Karpas-422 (cell line): ENCODE results near the gene EEF1AKMT4. TPM values are rescaled to one million over a fixed set of nuclear protein-coding genes. Genes with fewer than 3 reads are reported as not detected.

ENCODE experiments used
- DNase-seq: peaks from one replicate; pipeline ENCODE4 v3.0.0-alpha.2; 2015
- H2AFZ ChIP-seq: fragments of 200-600 bp; sonication (generic); 2 replicates; pipeline ENCODE4 v1.6.1; 2014; ENCODE audit warnings: antibody characterized with exemption, low read length, mixed read lengths
- H3K27ac ChIP-seq: fragments of 200-600 bp; sonication (generic); 2 replicates; pipeline ENCODE4 v1.5.1; 2014; ENCODE audit warnings: mild to moderate bottlenecking, low read length, moderate library complexity
- H3K27me3 ChIP-seq: fragments of 200-600 bp; sonication (generic); 2 replicates; pipeline ENCODE4 v1.6.1; 2014; ENCODE audit warnings: low read length, mixed read lengths
- H3K36me3 ChIP-seq: fragments of 200-600 bp; sonication (generic); 2 replicates; pipeline ENCODE4 v1.6.1; 2014; ENCODE audit warnings: low read length, mixed read lengths; ENCODE audit not compliant: insufficient read depth
- H3K4me1 ChIP-seq: fragments of 200-600 bp; sonication (generic); 2 replicates; pipeline ENCODE4 v1.6.1; 2014; ENCODE audit warnings: mild to moderate bottlenecking, low read length, mixed read lengths
- H3K4me2 ChIP-seq: fragments of 200-600 bp; sonication (generic); 2 replicates; pipeline ENCODE4 v1.6.1; 2014; ENCODE audit warnings: low read length, low read depth, mild to moderate bottlenecking; ENCODE audit not compliant: poor library complexity, severe bottlenecking
- H3K4me3 ChIP-seq: fragments of 200-600 bp; sonication (generic); 2 replicates; pipeline ENCODE4 v1.5.1; 2014; ENCODE audit warnings: mild to moderate bottlenecking, antibody characterized with exemption, low read length, mixed read lengths
- H3K79me2 ChIP-seq: fragments of 200-600 bp; sonication (generic); 2 replicates; pipeline ENCODE4 v1.6.1; 2014; ENCODE audit warnings: mild to moderate bottlenecking, low read length, mixed read lengths
- H3K9ac ChIP-seq: fragments of 200-600 bp; sonication (generic); 2 replicates; pipeline ENCODE4 v1.6.0; 2014; ENCODE audit warnings: low read length
- H3K9me2 ChIP-seq: fragments of 200-600 bp; sonication (generic), shearing (Covaris generic); replicated peaks from 2 replicates; pipeline ENCODE4 v1.6.0; 2014; ENCODE audit warnings: mild to moderate bottlenecking, low read length, moderate library complexity; ENCODE audit not compliant: insufficient read depth
- H3K9me3 ChIP-seq: fragments of 300-700, 200-600 bp; sonication (generic); 2 replicates; pipeline ENCODE4 v1.6.1; 2014; ENCODE audit warnings: low read length, mixed read lengths
- H4K20me1 ChIP-seq: fragments of 200-600 bp; sonication (generic); 2 replicates; pipeline ENCODE4 v1.6.1; 2014; ENCODE audit warnings: mild to moderate bottlenecking, antibody characterized with exemption, low read length, low read depth; ENCODE audit not compliant: insufficient read depth
- total RNA-seq: library from RNA; depleted of rRNA; stranded (reverse); fragments of >200 nt; shearing (Covaris generic); gene quantifications from 2 replicates; pipeline ENCODE4 v1.2.3, GENCODE V29; 2014; ENCODE audit warnings: low replicate concordance

EEF1AKMT4 gene
- total RNA-seq, 1 experiment from 2014 or later, result 30.3 TPM

GRCh38 chr3:184223946-184224345 is 25.5 kb upstream of the EEF1AKMT4 start:
- Histone ChIP-seq H3K4me3 (no peak overlapping the region), H3K27ac (no peak overlapping the region), H3K9ac (no peak overlapping the region), H3K4me1 (0 out of 2 replicates have a peak, but pooled peaks cover 3% of the 10 kb centered on the region), H4K20me1 (no peaks in the 10 kb centered on the region), H3K4me2 (no peak overlapping the region), H2AFZ (no peak overlapping the region), H3K79me2 (no peaks in the 10 kb centered on the region), H3K9me2 (no peaks in the 10 kb centered on the region), H3K36me3 (no peaks in the 10 kb centered on the region), H3K27me3 (no peaks in the 10 kb centered on the region), H3K9me3 (no peaks in the 10 kb centered on the region)
- DNase-seq, result no peak

GRCh38 chr3:184227481-184227935 is 22.0 kb upstream of the EEF1AKMT4 start:
- Histone ChIP-seq H3K4me1 (peaks cover 25% of the 10 kb centered on the region), H4K20me1 (peaks cover 5% of the 10 kb centered on the region; the same call in 1 of the 2 replicates), H3K79me2 (no peaks in the 10 kb centered on the region), H3K9ac (no peak overlapping the region), H3K9me3 (no peaks in the 10 kb centered on the region), H3K9me2 (no peaks in the 10 kb centered on the region), H3K36me3 (no peaks in the 10 kb centered on the region), H3K4me2 (no peak overlapping the region), H3K27ac (no peak overlapping the region), H3K27me3 (no peaks in the 10 kb centered on the region; the same call in 1 of the 2 replicates), H2AFZ (no peak overlapping the region), H3K4me3 (no peak overlapping the region)
- peak; percentile 87 for DNase-seq

GRCh38 chr3:184228376-184229137 is 20.9 kb upstream of the EEF1AKMT4 start:
- H3K4me2 ChIP-seq, result peak overlapping the region; percentile 90
- no peaks in the 10 kb centered on the region; the same call in 1 of the 2 replicates for H3K27me3 ChIP-seq
- no peak overlapping the region for H3K9ac ChIP-seq
- H3K9me2 ChIP-seq, result no peaks in the 10 kb centered on the region
- H3K4me1 ChIP-seq, result peaks cover 25% of the 10 kb centered on the region
- no peak overlapping the region for H3K4me3 ChIP-seq
- no peak overlapping the region for H3K27ac ChIP-seq
- H3K9me3 ChIP-seq, result no peaks in the 10 kb centered on the region
- H3K79me2 ChIP-seq, result no peaks in the 10 kb centered on the region
- no peak overlapping the region for H2AFZ ChIP-seq
- no peak for DNase-seq
- peaks cover 5% of the 10 kb centered on the region; the same call in 1 of the 2 replicates for H4K20me1 ChIP-seq
- H3K36me3 ChIP-seq, result no peaks in the 10 kb centered on the region

GRCh38 chr3:184229394-184230080 is 19.9 kb upstream of the EEF1AKMT4 start, which contains the start of gene VWA5B2:
Gene VWA5B2, plus strand, starts transcription at chr3:184229585. Its CDS starts 944 bp downstream, at chr3:184230529.
- peaks cover 5% of the 10 kb centered on the region; the same call in 1 of the 2 replicates for H4K20me1 ChIP-seq
- no peaks in the 10 kb centered on the region for H3K79me2 ChIP-seq
- peaks cover 25% of the 10 kb centered on the region for H3K4me1 ChIP-seq
- H3K9ac ChIP-seq, result peak within 1 kb of the TSS; percentile 69
- H3K27me3 ChIP-seq, result no peaks in the 10 kb centered on the region; the same call in 1 of the 2 replicates
- peak within 1 kb of the TSS; percentile 97 for H2AFZ ChIP-seq
- H3K4me2 ChIP-seq, result peak within 1 kb of the TSS; percentile 90
- no peaks in the 10 kb centered on the region for H3K36me3 ChIP-seq
- H3K4me3 ChIP-seq, result peak within 1 kb of the TSS; percentile 78
- H3K27ac ChIP-seq, result no peak within 1 kb of the TSS
- DNase-seq, result peak; percentile 94
- no peaks in the 10 kb centered on the region for H3K9me2 ChIP-seq
- no peaks in the 10 kb centered on the region for H3K9me3 ChIP-seq

GRCh38 chr3:184230081-184230602 is 19.3 kb upstream of the EEF1AKMT4 start:
- H3K4me3 ChIP-seq, result peak overlapping the region; percentile 78
- H2AFZ ChIP-seq, result peak overlapping the region; percentile 97
- H4K20me1 ChIP-seq, result peaks cover 5% of the 10 kb centered on the region; the same call in 1 of the 2 replicates
- no peaks in the 10 kb centered on the region for H3K79me2 ChIP-seq
- H3K4me1 ChIP-seq, result peaks cover 25% of the 10 kb centered on the region
- H3K27ac ChIP-seq, result no peak overlapping the region
- no peaks in the 10 kb centered on the region; the same call in 1 of the 2 replicates for H3K27me3 ChIP-seq
- H3K36me3 ChIP-seq, result no peaks in the 10 kb centered on the region
- H3K9me2 ChIP-seq, result no peaks in the 10 kb centered on the region
- peak overlapping the region; percentile 69 for H3K9ac ChIP-seq
- no peaks in the 10 kb centered on the region for H3K9me3 ChIP-seq
- peak overlapping the region; percentile 90 for H3K4me2 ChIP-seq
- DNase-seq, result no peak

GRCh38 chr3:184230603-184231528 is 18.6 kb upstream of the EEF1AKMT4 start:
- Histone ChIP-seq H2AFZ (no peak overlapping the region), H3K36me3 (no peaks in the 10 kb centered on the region), H3K27ac (no peak overlapping the region), H3K27me3 (no peaks in the 10 kb centered on the region; the same call in 1 of the 2 replicates), H3K4me2 (no peak overlapping the region), H3K9me3 (no peaks in the 10 kb centered on the region), H3K4me1 (peaks cover 25% of the 10 kb centered on the region), H3K9me2 (no peaks in the 10 kb centered on the region), H3K79me2 (no peaks in the 10 kb centered on the region), H4K20me1 (peaks cover 5% of the 10 kb centered on the region; the same call in 1 of the 2 replicates), H3K4me3 (no peak overlapping the region), H3K9ac (no peak overlapping the region)
- no peak for DNase-seq

- Histone ChIP-seq H3K27me3 (no peaks in the 10 kb centered on the region; the same call in 1 of the 2 replicates), H3K4me1 (peaks cover 25% of the 10 kb centered on the region), H3K9me3 (no peaks in the 10 kb centered on the region), H3K27ac (no peak overlapping the region), H3K9me2 (no peaks in the 10 kb centered on the region), H3K36me3 (no peaks in the 10 kb centered on the region), H4K20me1 (peaks cover 5% of the 10 kb centered on the region; the same call in 1 of the 2 replicates), H3K79me2 (no peaks in the 10 kb centered on the region), H3K4me2 (no peak overlapping the region), H3K9ac (no peak overlapping the region), H2AFZ (no peak overlapping the region), H3K4me3 (no peak overlapping the region)
- no peak for DNase-seq
Measured at GRCh38 chr3:184231671-184232070, 17.8 kb upstream of the EEF1AKMT4 start.
